Gastrocnemius medialis (tissue), 4 donors: ENCODE data around the gene PCBP1.

Experiments used
- CTCF ChIP-seq, 5 experiments: fragments of 450-650 bp in 3 of 5; fragments of 200-600 bp in 2 of 5; sonication (generic) in 2 of 5; IDR thresholded peaks in 4 of 5; conservative IDR thresholded peaks in 1 of 5; 1 replicate in 4 of 5; 2 replicates in 1 of 5; pipeline ENCODE4 v1.5.1; 2016 to 2019; ENCODE audit warnings: antibody characterized with exemption in 5 of 5, mild to moderate bottlenecking in 3 of 5, moderate library complexity in 3 of 5
- POLR2A ChIP-seq, 2 donors: fragments of 450-650 bp; IDR thresholded peaks; one replicate each; pipeline ENCODE4 v1.6.1; 2017; ENCODE audit warnings: antibody characterized with exemption in 2 of 2, mild to moderate bottlenecking in 2 of 2, moderate library complexity in 2 of 2

GRCh38 chr2:70045405-70045804, 41.9 kb upstream of the PCBP1 start:
- TF ChIP-seq POLR2A (IDR thresholded peaks at IDR 0.05) = no peak
- TF ChIP-seq CTCF (IDR thresholded peaks at IDR 0.05 in 4 of 5, conservative IDR thresholded peaks at IDR 0.05 in 1 of 5) = no peak
